Left forelimb (tissue), 1 donor: ENCODE measurements around the gene TAF6.

Experiments
- DNase-seq: peaks from one replicate; pipeline ENCODE4 v3.0.0-alpha.2; 2018; ENCODE audit warnings: low spot score

TAF6 gene

GRCh38 chr7:100066953-100067352, 52.2 kb downstream of the TAF6 start:
- no peak for DNase-seq

DNA sequence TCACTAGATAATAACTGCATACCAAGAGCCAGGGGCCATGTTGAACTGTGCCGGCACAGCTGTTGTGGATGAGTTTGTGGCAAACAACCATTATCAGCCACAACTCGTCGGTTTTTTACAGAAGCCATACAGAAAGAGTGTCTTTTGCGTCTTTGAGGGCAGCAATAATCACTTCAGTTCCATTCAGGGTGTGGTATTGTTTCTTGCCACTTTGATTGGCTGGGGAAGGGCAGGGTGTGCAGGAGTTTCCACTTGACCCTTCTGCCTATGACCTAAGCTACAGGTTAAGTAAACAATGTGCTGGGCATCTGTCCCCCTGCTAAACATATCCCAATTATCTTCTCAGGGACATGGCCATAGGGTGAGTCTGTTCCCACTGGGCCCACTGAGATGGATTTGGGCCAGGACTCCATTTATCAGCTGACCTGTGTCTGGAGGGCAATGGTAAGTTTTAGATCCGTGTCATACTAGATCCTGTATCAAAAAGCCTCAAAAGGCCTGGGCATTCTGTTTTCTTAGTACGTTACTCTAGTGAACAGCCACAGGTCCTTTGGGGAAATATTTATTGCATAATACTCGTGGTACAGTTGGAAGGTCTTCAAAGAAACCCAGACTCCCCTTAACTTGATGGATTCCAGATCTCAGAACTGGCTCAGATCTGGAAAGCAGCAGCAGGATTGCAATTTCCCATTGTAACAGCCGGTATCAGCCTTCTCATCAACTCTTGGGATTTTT, 53.5 kb downstream of the TAF6 start:
- DNase-seq, result no peak

DNA sequence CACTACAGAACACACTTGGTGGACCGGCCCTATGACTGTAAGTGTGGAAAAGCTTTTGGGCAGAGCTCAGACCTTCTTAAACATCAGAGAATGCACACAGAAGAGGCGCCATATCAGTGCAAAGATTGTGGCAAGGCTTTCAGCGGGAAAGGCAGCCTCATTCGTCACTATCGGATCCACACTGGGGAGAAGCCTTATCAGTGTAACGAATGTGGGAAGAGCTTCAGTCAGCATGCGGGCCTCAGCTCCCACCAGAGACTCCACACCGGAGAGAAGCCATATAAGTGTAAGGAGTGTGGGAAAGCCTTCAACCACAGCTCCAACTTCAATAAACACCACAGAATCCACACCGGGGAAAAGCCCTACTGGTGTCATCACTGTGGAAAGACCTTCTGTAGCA, 55.0 kb downstream of the TAF6 start:
- no peak for DNase-seq

DNA sequence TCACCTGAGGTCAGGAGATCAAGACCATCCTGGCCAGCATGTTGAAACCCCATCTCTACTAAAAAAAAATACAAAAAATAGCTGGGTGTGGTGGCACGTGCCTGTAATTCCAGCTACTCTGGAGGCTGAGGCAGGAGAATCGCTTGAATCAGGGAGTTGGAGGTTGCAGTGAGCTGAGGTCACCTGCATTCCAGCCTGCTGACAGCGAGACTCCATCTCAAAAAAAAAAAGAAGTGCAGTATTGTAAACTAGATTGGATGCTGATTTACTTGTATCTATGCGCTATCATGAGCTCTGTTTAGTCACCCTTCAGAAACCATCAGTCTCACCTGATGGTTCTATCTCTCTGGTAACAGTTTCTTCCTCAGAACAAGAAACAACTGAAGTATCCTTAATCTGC, 55.8 kb downstream of the TAF6 start:
- DNase-seq, result no peak

DNA sequence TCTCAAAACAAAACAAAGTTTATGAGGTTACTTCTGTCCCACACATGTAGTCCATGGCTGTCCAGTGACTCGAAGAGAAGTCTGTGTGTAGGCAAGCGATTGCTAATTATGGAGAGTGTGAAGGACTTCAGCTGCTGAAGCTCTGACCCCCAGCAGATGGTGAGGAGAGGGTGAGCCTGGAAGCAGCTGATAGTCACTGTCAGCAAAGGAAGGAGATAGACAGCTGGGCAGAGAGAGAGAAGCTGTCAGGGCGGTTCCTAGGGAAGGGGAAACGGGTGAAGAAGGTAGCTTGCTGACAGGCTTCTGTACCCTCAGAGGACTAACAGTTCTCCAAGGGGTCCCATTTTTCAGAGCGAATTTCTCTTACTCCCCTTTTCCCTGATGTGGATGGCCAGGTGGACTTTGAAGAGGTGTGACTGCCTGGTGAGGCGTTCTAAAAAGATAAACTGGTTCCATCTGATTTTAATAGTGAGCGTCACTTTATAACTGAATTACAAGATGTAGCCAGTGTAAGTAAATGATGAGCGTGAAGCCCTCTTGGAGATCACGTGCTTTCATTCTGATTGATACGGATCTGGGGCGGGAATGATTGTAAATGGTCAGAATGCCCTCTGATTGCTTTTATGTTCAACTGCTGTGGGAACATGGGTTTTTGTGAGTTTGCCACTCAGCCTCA, 57.5 kb downstream of the TAF6 start:
- DNase-seq, result no peak

DNA sequence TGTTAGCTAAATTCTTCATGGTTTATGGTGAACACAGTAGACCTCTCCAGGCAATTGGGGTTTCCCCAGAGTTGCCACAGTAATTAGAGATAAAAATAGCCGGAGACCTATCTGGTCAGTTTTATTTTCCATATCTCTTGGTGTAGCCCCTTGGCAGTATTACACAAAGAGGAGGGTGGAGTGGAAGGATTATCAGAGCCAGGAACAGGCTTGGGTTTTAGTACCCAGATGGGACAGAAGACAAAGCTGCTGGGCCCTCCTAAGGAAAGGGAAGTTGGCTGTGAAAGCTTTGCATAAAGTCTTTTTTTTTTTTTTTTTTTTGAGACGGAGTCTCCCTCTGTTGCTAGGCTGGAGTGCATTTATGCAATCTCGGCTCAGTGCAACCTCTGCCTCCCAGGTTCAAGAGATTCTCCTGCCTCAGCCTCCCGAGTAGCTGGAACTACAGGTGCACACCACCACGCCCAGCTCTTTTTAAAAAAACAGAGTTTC, 59.9 kb downstream of the TAF6 start:
- no peak for DNase-seq
